Measurements from ENCODE around the gene NFKBIE. TPM values are rescaled to one million over a fixed set of nuclear protein-coding genes. Genes with fewer than 3 reads are reported as not detected.

NFKBIE gene
- total and polyA plus RNA-seq, 12 donors: 1.5 to 8.7 (median 3.6) TPM

DNA sequence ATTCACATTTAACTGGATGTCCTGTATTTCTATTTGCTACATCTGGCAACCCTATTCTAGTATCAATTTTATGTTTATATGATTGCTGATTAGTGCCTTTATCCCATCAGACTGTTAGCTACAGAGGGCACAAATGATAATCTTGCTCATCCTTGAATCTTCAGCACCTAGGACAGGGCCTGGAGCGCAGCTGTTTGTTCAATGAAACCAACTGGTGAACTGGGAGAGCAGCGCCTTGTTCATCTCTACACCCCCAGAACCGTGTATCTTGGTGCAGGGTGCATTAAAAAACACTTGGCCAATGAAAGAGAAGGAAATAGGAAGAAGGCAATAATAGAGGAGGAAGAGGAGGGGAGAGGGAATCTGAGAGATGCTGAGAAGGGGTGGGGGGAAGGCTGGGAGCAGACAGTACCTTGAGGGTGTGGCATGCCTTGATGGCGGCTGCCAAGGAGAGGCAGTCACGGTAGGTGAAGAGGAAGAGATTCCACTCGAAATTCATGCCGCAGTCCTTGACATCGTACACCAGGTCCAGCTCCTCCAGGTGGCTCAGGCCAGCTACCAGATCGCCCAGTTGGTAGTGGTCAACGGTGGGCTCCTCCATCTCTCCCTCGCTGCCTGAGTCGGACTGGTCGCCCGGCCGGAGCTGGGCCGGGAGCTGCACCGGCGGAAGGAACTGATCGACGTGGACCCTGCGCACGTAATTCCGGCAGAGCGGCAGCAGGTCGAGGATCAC is 20.4 kb upstream of the NFKBIE start:
- intact Hi-C loops (cut with DNase I): no loop called here
- no peak for DNase-seq
- Histone ChIP-seq H3K27me3 (peaks cover 5 to 84% (median 47%) of the 10 kb centered on the region in 7 donors), H3K4me1 (peaks cover 0 to 5% (median 0%) of the 10 kb centered on the region in 9 donors), H3K36me3 (no peaks in the 10 kb centered on the region), H3K9me3 (no peaks in the 10 kb centered on the region), H3K4me3 (no peak overlapping the region), H3K27ac (no peak overlapping the region)
- TF ChIP-seq, protein P1, sequence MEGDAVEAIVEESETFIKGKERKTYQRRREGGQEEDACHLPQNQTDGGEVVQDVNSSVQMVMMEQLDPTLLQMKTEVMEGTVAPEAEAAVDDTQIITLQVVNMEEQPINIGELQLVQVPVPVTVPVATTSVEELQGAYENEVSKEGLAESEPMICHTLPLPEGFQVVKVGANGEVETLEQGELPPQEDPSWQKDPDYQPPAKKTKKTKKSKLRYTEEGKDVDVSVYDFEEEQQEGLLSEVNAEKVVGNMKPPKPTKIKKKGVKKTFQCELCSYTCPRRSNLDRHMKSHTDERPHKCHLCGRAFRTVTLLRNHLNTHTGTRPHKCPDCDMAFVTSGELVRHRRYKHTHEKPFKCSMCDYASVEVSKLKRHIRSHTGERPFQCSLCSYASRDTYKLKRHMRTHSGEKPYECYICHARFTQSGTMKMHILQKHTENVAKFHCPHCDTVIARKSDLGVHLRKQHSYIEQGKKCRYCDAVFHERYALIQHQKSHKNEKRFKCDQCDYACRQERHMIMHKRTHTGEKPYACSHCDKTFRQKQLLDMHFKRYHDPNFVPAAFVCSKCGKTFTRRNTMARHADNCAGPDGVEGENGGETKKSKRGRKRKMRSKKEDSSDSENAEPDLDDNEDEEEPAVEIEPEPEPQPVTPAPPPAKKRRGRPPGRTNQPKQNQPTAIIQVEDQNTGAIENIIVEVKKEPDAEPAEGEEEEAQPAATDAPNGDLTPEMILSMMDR (IDR thresholded peaks at IDR 0.05): no peak
- 69 to 79% methylated on average over 25 of the region's 25 CpGs for WGBS, 2 donors
- no peak for ATAC-seq

DNA sequence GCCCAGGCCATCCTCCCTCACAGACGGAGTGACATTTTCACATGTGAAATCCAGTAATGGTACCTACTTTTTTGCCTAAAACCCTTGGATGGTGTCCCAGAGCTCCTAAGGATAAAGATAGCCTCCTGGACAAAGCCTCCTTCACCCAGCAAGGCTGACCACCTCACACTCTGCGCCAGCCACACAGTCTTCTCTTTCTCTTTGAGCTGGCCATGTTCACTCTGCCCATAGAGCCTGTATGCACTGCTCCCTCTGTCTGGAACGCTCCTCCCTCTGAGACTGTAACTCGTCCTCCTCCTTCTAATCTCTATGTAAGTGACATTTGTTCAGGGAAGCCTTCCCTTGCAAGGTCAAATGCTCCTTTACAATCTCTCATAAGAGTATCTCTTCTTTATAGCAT is 19.5 kb upstream of the NFKBIE start:
- no peak overlapping the region for H3K4me3 ChIP-seq
- H3K27ac ChIP-seq: no peak overlapping the region
- DNase-seq (no peak), ATAC-seq (no peak)
- H3K4me1 ChIP-seq: peaks cover 0 to 5% (median 0%) of the 10 kb centered on the region in 9 donors
- 64 to 66% methylated on average over 4 of the region's 4 CpGs for WGBS, 2 donors
- TF ChIP-seq, protein P1 (IDR thresholded peaks at IDR 0.05): no peak
- H3K27me3 ChIP-seq: peaks cover 5 to 77% (median 39%) of the 10 kb centered on the region in 7 donors
- intact Hi-C loops (cut with DNase I): no loop called here
- no peaks in the 10 kb centered on the region for H3K36me3 ChIP-seq
- no peaks in the 10 kb centered on the region for H3K9me3 ChIP-seq

DNA sequence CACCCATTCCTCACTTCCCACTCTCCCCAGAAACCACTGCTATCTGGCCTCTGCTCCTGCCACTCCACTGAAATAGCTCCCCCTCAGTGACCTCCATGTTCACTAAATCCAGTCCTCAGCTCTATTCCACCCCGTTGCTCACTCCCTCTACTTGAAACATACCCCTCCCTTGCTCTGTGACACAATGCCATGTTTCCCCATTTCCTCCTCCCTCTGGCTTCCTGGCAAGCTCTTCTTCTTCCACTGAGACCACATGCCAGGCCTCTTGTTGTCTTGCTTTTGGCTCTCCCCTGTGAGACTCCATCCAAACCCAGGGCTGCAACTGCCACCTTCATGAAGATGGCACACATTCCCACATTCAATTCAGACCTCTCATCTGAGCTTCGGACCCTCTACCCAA is 18.8 kb upstream of the NFKBIE start:
- Histone ChIP-seq H3K4me3 (no peak overlapping the region), H3K27ac (no peak overlapping the region), H3K4me1 (peaks cover 0 to 5% (median 0%) of the 10 kb centered on the region in 9 donors), H3K27me3 (peaks cover 5 to 71% (median 31%) of the 10 kb centered on the region in 7 donors), H3K9me3 (no peaks in the 10 kb centered on the region), H3K36me3 (no peaks in the 10 kb centered on the region)
- no peak for ATAC-seq
- 48% methylated on average over 2 of the region's 2 CpGs for WGBS, 2 donors
- DNase-seq: no peak
- intact Hi-C loops (cut with DNase I): no loop called here
- TF ChIP-seq, protein P1 (IDR thresholded peaks at IDR 0.05): no peak

DNA sequence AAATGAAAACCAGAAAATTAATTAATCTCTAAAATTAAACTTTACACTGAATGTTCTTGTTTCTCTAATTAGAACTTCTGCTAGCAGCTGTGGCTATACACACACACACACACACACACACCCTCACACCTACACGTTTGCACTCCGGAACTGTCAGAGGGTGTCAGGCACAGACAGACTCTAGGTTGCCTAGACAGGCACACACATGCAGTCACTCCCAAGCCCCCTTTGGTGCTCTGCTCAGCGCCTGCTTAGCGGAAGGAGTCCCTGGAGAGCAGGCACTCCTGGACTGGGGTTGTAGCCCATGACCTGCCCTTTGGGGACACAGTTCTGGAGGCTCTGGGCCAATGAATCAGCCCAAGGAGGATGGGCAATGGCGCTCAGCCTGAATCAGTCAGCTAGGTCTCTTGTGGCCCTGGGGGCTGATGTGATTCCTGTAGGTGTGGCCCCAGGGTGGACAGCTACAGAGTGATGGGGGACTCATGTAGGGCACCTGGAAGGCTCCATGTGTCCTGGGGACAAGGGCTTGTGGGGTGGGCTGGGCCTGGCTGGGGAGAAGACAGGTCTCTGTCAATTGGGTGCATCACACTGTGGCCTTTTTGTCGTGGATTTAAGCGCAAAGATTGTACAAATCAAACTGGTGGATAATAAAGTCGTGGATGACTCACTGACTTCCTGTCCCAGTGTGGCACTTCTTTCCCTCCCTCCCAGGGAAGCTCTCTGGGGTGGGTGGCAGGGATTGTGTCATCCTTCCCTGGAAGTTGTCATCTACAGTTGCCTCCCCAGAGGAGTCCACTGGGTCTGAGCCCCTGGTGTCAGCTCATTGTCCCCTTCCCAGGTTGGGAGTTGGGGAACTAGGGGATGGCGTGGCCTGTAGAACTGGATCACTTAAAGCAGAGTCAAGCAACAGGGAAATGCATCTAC is 13.7 kb upstream of the NFKBIE start:
- Histone ChIP-seq H3K36me3 (no peaks in the 10 kb centered on the region), H3K4me3 (no peak overlapping the region), H3K27ac (no peak overlapping the region), H3K9me3 (no peaks in the 10 kb centered on the region), H3K4me1 (peaks cover 0 to 10% (median 5%) of the 10 kb centered on the region in 9 donors), H3K27me3 (peaks cover 13 to 77% (median 51%) of the 10 kb centered on the region in 7 donors)
- TF ChIP-seq, protein P1 (IDR thresholded peaks at IDR 0.05): no peak
- no peak for DNase-seq
- no peak for ATAC-seq
- WGBS, 2 donors: 66 to 69% methylated on average over 9 of the region's 9 CpGs
- intact Hi-C loops (cut with DNase I): no loop called here

Measured in heart right ventricle (tissue), 16 donors.